ENCODE data around the gene RAD23A. TPM values are rescaled to one million over a fixed set of nuclear protein-coding genes. Genes with fewer than 3 reads are reported as not detected.
"Not testable (repeated sequence)": the region's sequence is repeated elsewhere in the genome, so short reads cannot be mapped to it uniquely, and the experiment has no call there.

The RAD23A gene
- total and polyA plus RNA-seq, 2 experiments from 2014 or later: 65.8 to 130 TPM

GRCh38 chr19:12953138-12953798, 7.6 kb downstream of the RAD23A start:
- Histone ChIP-seq H3K36me3 (replicated peaks; ENCODE audit: insufficient read depth, low read depth) (no peaks in the 10 kb centered on the region), H3K4me3 (no peak overlapping the region), H2AFZ (no peak overlapping the region), H3K4me1 (ENCODE audit: insufficient read depth) (peaks cover 28% of the 10 kb centered on the region), H3K9me2 (replicated peaks; ENCODE audit: insufficient read depth) (no peaks in the 10 kb centered on the region), H3K79me2 (peaks cover 45% of the 10 kb centered on the region), H3K27ac (peak overlapping the region; percentile 73), H3K27me3 (no peaks in the 10 kb centered on the region), H4K20me1 (ENCODE audit: insufficient read depth, poor library complexity, severe bottlenecking) (peaks cover 2% of the 10 kb centered on the region), H3K9me3 (ENCODE audit: low read depth) (no peaks in the 10 kb centered on the region), H3K4me2 (peak overlapping the region; percentile 5)
- WGBS (ENCODE audit: low lambda C conversion rate, missing lambda C conversion rate): 75% methylated on average over 11 of the region's 11 CpGs
- no peak for DNase-seq (ENCODE audit: low spot score)
- TF ChIP-seq, protein P1, sequence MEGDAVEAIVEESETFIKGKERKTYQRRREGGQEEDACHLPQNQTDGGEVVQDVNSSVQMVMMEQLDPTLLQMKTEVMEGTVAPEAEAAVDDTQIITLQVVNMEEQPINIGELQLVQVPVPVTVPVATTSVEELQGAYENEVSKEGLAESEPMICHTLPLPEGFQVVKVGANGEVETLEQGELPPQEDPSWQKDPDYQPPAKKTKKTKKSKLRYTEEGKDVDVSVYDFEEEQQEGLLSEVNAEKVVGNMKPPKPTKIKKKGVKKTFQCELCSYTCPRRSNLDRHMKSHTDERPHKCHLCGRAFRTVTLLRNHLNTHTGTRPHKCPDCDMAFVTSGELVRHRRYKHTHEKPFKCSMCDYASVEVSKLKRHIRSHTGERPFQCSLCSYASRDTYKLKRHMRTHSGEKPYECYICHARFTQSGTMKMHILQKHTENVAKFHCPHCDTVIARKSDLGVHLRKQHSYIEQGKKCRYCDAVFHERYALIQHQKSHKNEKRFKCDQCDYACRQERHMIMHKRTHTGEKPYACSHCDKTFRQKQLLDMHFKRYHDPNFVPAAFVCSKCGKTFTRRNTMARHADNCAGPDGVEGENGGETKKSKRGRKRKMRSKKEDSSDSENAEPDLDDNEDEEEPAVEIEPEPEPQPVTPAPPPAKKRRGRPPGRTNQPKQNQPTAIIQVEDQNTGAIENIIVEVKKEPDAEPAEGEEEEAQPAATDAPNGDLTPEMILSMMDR (IDR thresholded peaks at IDR 0.05; ENCODE audit: poor library complexity): no peak
- TF ChIP-seq EZH2 (IDR thresholded peaks at IDR 0.05; ENCODE audit: borderline replicate concordance) (no peak), EZH2phosphoT487 (IDR thresholded peaks at IDR 0.05; ENCODE audit: low read depth, severe bottlenecking, unreplicated experiment) (no peak)

GRCh38 chr19:12953799-12954611, 8.3 kb downstream of the RAD23A start:
- Histone ChIP-seq H3K4me1 (ENCODE audit: insufficient read depth) (peaks cover 28% of the 10 kb centered on the region), H3K27ac (peak overlapping the region; percentile 73), H3K9me3 (ENCODE audit: low read depth) (no peaks in the 10 kb centered on the region), H3K4me2 (peak overlapping the region; percentile 5), H2AFZ (no peak overlapping the region), H3K9me2 (replicated peaks; ENCODE audit: insufficient read depth) (no peaks in the 10 kb centered on the region), H3K4me3 (no peak overlapping the region), H3K79me2 (peaks cover 39% of the 10 kb centered on the region), H3K27me3 (no peaks in the 10 kb centered on the region), H3K36me3 (replicated peaks; ENCODE audit: insufficient read depth, low read depth) (no peaks in the 10 kb centered on the region), H4K20me1 (ENCODE audit: insufficient read depth, poor library complexity, severe bottlenecking) (peaks cover 2% of the 10 kb centered on the region)
- TF ChIP-seq EZH2 (IDR thresholded peaks at IDR 0.05; ENCODE audit: borderline replicate concordance): no peak
- TF ChIP-seq, protein P1 (IDR thresholded peaks at IDR 0.05; ENCODE audit: poor library complexity): no peak
- TF ChIP-seq EZH2phosphoT487 (IDR thresholded peaks at IDR 0.05; ENCODE audit: low read depth, severe bottlenecking, unreplicated experiment): no peak
- 83% methylated on average over 12 of the region's 12 CpGs for WGBS (ENCODE audit: low lambda C conversion rate, missing lambda C conversion rate)
- no peak for DNase-seq (ENCODE audit: low spot score)

- H3K9me3 ChIP-seq (ENCODE audit: low read depth): no peaks in the 10 kb centered on the region
- H4K20me1 ChIP-seq (ENCODE audit: insufficient read depth, poor library complexity, severe bottlenecking): peaks cover 2% of the 10 kb centered on the region
- TF ChIP-seq EZH2 (IDR thresholded peaks at IDR 0.05; ENCODE audit: borderline replicate concordance) (no peak), EZH2phosphoT487 (IDR thresholded peaks at IDR 0.05; ENCODE audit: low read depth, severe bottlenecking, unreplicated experiment) (no peak)
- TF ChIP-seq, protein P1 (IDR thresholded peaks at IDR 0.05; ENCODE audit: poor library complexity): no peak
- H3K27me3 ChIP-seq: no peaks in the 10 kb centered on the region
- H3K4me2 ChIP-seq: no peak overlapping the region
- H3K79me2 ChIP-seq: peaks cover 39% of the 10 kb centered on the region
- WGBS (ENCODE audit: low lambda C conversion rate, missing lambda C conversion rate): 100% methylated on average over 1 of the region's 1 CpG
- no peaks in the 10 kb centered on the region for H3K9me2 ChIP-seq (replicated peaks; ENCODE audit: insufficient read depth)
- DNase-seq (ENCODE audit: low spot score): no peak
- H3K27ac ChIP-seq: peak overlapping the region; percentile 23
- no peak overlapping the region for H2AFZ ChIP-seq
- no peaks in the 10 kb centered on the region for H3K36me3 ChIP-seq (replicated peaks; ENCODE audit: insufficient read depth, low read depth)
- no peak overlapping the region for H3K4me3 ChIP-seq
- H3K4me1 ChIP-seq (ENCODE audit: insufficient read depth): peaks cover 28% of the 10 kb centered on the region
Observed at GRCh38 chr19:12954612-12954962, 8.9 kb downstream of the RAD23A start.

- H3K27ac ChIP-seq: peak overlapping the region; percentile 90
- not testable (repeated sequence) for H3K9me2 ChIP-seq (replicated peaks; ENCODE audit: insufficient read depth); H2AFZ ChIP-seq; H3K36me3 ChIP-seq (replicated peaks; ENCODE audit: insufficient read depth, low read depth); DNase-seq (ENCODE audit: low spot score); H3K27me3 ChIP-seq; H3K4me3 ChIP-seq; H3K9me3 ChIP-seq (ENCODE audit: low read depth); H4K20me1 ChIP-seq (ENCODE audit: insufficient read depth, poor library complexity, severe bottlenecking)
- peak overlapping the region; percentile 92 for H3K4me2 ChIP-seq
- peaks cover 28% of the 10 kb centered on the region for H3K4me1 ChIP-seq (ENCODE audit: insufficient read depth)
- 91% methylated on average over 9 of the region's 9 CpGs for WGBS (ENCODE audit: low lambda C conversion rate, missing lambda C conversion rate)
- peaks cover 39% of the 10 kb centered on the region for H3K79me2 ChIP-seq
Observed at GRCh38 chr19:12955575-12955974, 9.9 kb downstream of the RAD23A start.

All from hepatocyte (in vitro differentiated cells).